Measurements from ENCODE around the gene ZNF609. TPM values are rescaled to one million over a fixed set of nuclear protein-coding genes. Genes with fewer than 3 reads are reported as not detected.
"Not testable (repeated sequence)": the region's sequence is repeated elsewhere in the genome, so short reads cannot be mapped to it uniquely, and the experiment has no call there.

The ZNF609 gene
- total and polyA plus RNA-seq, 2 experiments from 2014 or later = 6.3 to 11.3 TPM

GRCh38 chr15:64642875-64643274 is 182.5 kb downstream of the ZNF609 start:
- H2AFZ ChIP-seq = no peak overlapping the region
- TF ChIP-seq EZH2phosphoT487 (IDR thresholded peaks at IDR 0.05; ENCODE audit: insufficient read depth, low read depth) (no peak), EZH2 (IDR thresholded peaks at IDR 0.05; ENCODE audit: insufficient read depth, poor library complexity, severe bottlenecking) (no peak)
- H3K9me3 ChIP-seq (ENCODE audit: low read depth) = no peaks in the 10 kb centered on the region
- no peaks in the 10 kb centered on the region for H3F3A ChIP-seq (ENCODE audit: insufficient read depth)
- no peaks in the 10 kb centered on the region for H3K4me1 ChIP-seq (ENCODE audit: insufficient read depth)
- no peak overlapping the region for H3K9ac ChIP-seq
- no peak overlapping the region for H3K4me2 ChIP-seq (ENCODE audit: unreplicated experiment)
- 97 to 100% methylated on average over 3 of the region's 3 CpGs for WGBS, 2 experiments (ENCODE audit: low coverage in 1 of 2, low lambda C conversion rate in 2 of 2, missing lambda C conversion rate in 2 of 2)
- no peak for DNase-seq
- H3K27me3 ChIP-seq (replicated peaks; ENCODE audit: insufficient read depth) = no peaks in the 10 kb centered on the region
- H3K27ac ChIP-seq = no peak overlapping the region
- no peak overlapping the region for H3K4me3 ChIP-seq
- no peaks in the 10 kb centered on the region for H3K9me2 ChIP-seq (ENCODE audit: insufficient read depth)
- H3K36me3 ChIP-seq (ENCODE audit: low read depth) = no peaks in the 10 kb centered on the region
- no peaks in the 10 kb centered on the region; the same call in 1 of the 2 replicates for H4K20me1 ChIP-seq (ENCODE audit: insufficient read depth)
- in situ Hi-C loops (cut with MboI) = no loop called here
- peaks cover 83% of the 10 kb centered on the region for H3K79me2 ChIP-seq (ENCODE audit: insufficient read depth)

GRCh38 chr15:64643685-64644084 is 183.3 kb downstream of the ZNF609 start:
- Histone ChIP-seq H3F3A (ENCODE audit: insufficient read depth) (no peaks in the 10 kb centered on the region), H3K36me3 (ENCODE audit: low read depth) (no peaks in the 10 kb centered on the region), H3K9me2 (ENCODE audit: insufficient read depth) (no peaks in the 10 kb centered on the region), H3K27ac (no peak overlapping the region), H3K4me3 (no peak overlapping the region), H3K9me3 (ENCODE audit: low read depth) (no peaks in the 10 kb centered on the region), H3K9ac (no peak overlapping the region), H3K79me2 (ENCODE audit: insufficient read depth) (peaks cover 81% of the 10 kb centered on the region), H3K4me2 (ENCODE audit: unreplicated experiment) (no peak overlapping the region), H3K4me1 (ENCODE audit: insufficient read depth) (no peaks in the 10 kb centered on the region), H4K20me1 (ENCODE audit: insufficient read depth) (no peaks in the 10 kb centered on the region; the same call in 1 of the 2 replicates), H2AFZ (no peak overlapping the region), H3K27me3 (replicated peaks; ENCODE audit: insufficient read depth) (no peaks in the 10 kb centered on the region)
- no peak for TF ChIP-seq EZH2 (IDR thresholded peaks at IDR 0.05; ENCODE audit: insufficient read depth, poor library complexity, severe bottlenecking)
- no peak for TF ChIP-seq EZH2phosphoT487 (IDR thresholded peaks at IDR 0.05; ENCODE audit: insufficient read depth, low read depth)
- in situ Hi-C loops (cut with MboI) = no loop called here
- WGBS, 2 experiments (ENCODE audit: low coverage in 1 of 2, low lambda C conversion rate in 2 of 2, missing lambda C conversion rate in 2 of 2) = 94 to 100% methylated on average over 1 of the region's 1 CpG
- no peak for DNase-seq

- H3K27ac ChIP-seq; in situ Hi-C loops (cut with MboI); H2AFZ ChIP-seq; H3K4me2 ChIP-seq (ENCODE audit: unreplicated experiment); H3K36me3 ChIP-seq (ENCODE audit: low read depth); H4K20me1 ChIP-seq (ENCODE audit: insufficient read depth); DNase-seq; H3K4me3 ChIP-seq; H3K9ac ChIP-seq; H3K4me1 ChIP-seq (ENCODE audit: insufficient read depth); H3K9me3 ChIP-seq (ENCODE audit: low read depth); H3K27me3 ChIP-seq (replicated peaks; ENCODE audit: insufficient read depth); H3K9me2 ChIP-seq (ENCODE audit: insufficient read depth); H3F3A ChIP-seq (ENCODE audit: insufficient read depth): not testable (repeated sequence)
- peaks cover 76% of the 10 kb centered on the region for H3K79me2 ChIP-seq (ENCODE audit: insufficient read depth)
Measured at GRCh38 chr15:64644811-64645210, 184.4 kb downstream of the ZNF609 start.

GRCh38 chr15:64645995-64646394 is 185.6 kb downstream of the ZNF609 start:
- Histone ChIP-seq H3K4me1 (ENCODE audit: insufficient read depth) (no peaks in the 10 kb centered on the region), H3K79me2 (ENCODE audit: insufficient read depth) (peaks cover 71% of the 10 kb centered on the region), H3F3A (ENCODE audit: insufficient read depth) (no peaks in the 10 kb centered on the region), H3K9ac (no peak overlapping the region), H3K4me3 (no peak overlapping the region), H3K27me3 (replicated peaks; ENCODE audit: insufficient read depth) (no peaks in the 10 kb centered on the region), H2AFZ (no peak overlapping the region), H3K9me3 (ENCODE audit: low read depth) (no peaks in the 10 kb centered on the region), H3K9me2 (ENCODE audit: insufficient read depth) (no peaks in the 10 kb centered on the region), H3K27ac (no peak overlapping the region), H3K4me2 (ENCODE audit: unreplicated experiment) (no peak overlapping the region), H4K20me1 (ENCODE audit: insufficient read depth) (no peaks in the 10 kb centered on the region; the same call in 1 of the 2 replicates), H3K36me3 (ENCODE audit: low read depth) (no peaks in the 10 kb centered on the region)
- DNase-seq = no peak
- in situ Hi-C loops (cut with MboI) = no loop called here
- WGBS, 2 experiments (ENCODE audit: low coverage in 1 of 2, low lambda C conversion rate in 2 of 2, missing lambda C conversion rate in 2 of 2) = 95 to 100% methylated on average over 1 of the region's 1 CpG
- TF ChIP-seq EZH2phosphoT487 (IDR thresholded peaks at IDR 0.05; ENCODE audit: insufficient read depth, low read depth) (no peak), EZH2 (IDR thresholded peaks at IDR 0.05; ENCODE audit: insufficient read depth, poor library complexity, severe bottlenecking) (no peak)

- in situ Hi-C loops (cut with MboI) = no loop called here
- Histone ChIP-seq H3F3A (ENCODE audit: insufficient read depth) (no peaks in the 10 kb centered on the region), H3K36me3 (ENCODE audit: low read depth) (no peaks in the 10 kb centered on the region), H4K20me1 (ENCODE audit: insufficient read depth) (no peaks in the 10 kb centered on the region; the same call in 1 of the 2 replicates), H3K9me3 (ENCODE audit: low read depth) (no peaks in the 10 kb centered on the region), H3K9me2 (ENCODE audit: insufficient read depth) (no peaks in the 10 kb centered on the region), H3K4me1 (ENCODE audit: insufficient read depth) (no peaks in the 10 kb centered on the region), H3K27me3 (replicated peaks; ENCODE audit: insufficient read depth) (no peaks in the 10 kb centered on the region), H2AFZ (no peak overlapping the region), H3K27ac (no peak overlapping the region), H3K9ac (no peak overlapping the region), H3K79me2 (ENCODE audit: insufficient read depth) (peaks cover 69% of the 10 kb centered on the region), H3K4me2 (ENCODE audit: unreplicated experiment) (no peak overlapping the region), H3K4me3 (no peak overlapping the region)
- TF ChIP-seq EZH2 (IDR thresholded peaks at IDR 0.05; ENCODE audit: insufficient read depth, poor library complexity, severe bottlenecking) = no peak
- no peak for TF ChIP-seq EZH2phosphoT487 (IDR thresholded peaks at IDR 0.05; ENCODE audit: insufficient read depth, low read depth)
- 98 to 100% methylated on average over 1 of the region's 1 CpG for WGBS, 2 experiments (ENCODE audit: low coverage in 1 of 2, low lambda C conversion rate in 2 of 2, missing lambda C conversion rate in 2 of 2)
- no peak for DNase-seq
Measured at GRCh38 chr15:64647367-64647766, 187.0 kb downstream of the ZNF609 start.
